ENCODE measurements around the gene DDX3X.

DDX3X gene

GRCh38 chrX:41339148-41339547 lies 5.2 kb downstream of the DDX3X start:
- POLR2A ChIA-PET: no interaction called here
- CTCF ChIA-PET: no interaction called here
- no peak for DNase-seq (ENCODE audit: extremely low spot score)
- TF ChIP-seq CTCF (IDR thresholded peaks at IDR 0.05; ENCODE audit: control extremely low read depth, extremely low read depth, low read depth, missing control alignments): no peak

- ChIA-PET POLR2A (no interaction called here), CTCF (no interaction called here)
- TF ChIP-seq CTCF (IDR thresholded peaks at IDR 0.05; ENCODE audit: control extremely low read depth, extremely low read depth, low read depth, missing control alignments): no peak
- DNase-seq (ENCODE audit: extremely low spot score): no peak
Observed at GRCh38 chrX:41344053-41344452, 10.1 kb downstream of the DDX3X start.

GRCh38 chrX:41347186-41347585 lies 13.2 kb downstream of the DDX3X start:
- no peak for TF ChIP-seq CTCF (IDR thresholded peaks at IDR 0.05; ENCODE audit: control extremely low read depth, extremely low read depth, low read depth, missing control alignments)
- POLR2A ChIA-PET: interaction anchor here (1.5 kb wide), 1 partner anchor 10 kb away, joined by 7 read pairs; no protein-coding TSS in a partner anchor
- no peak for DNase-seq (ENCODE audit: extremely low spot score)
- CTCF ChIA-PET: no interaction called here

GRCh38 chrX:41348551-41348950 lies 14.6 kb downstream of the DDX3X start:
- POLR2A ChIA-PET: no interaction called here
- CTCF ChIA-PET: no interaction called here
- DNase-seq (ENCODE audit: extremely low spot score): no peak
- TF ChIP-seq CTCF (IDR thresholded peaks at IDR 0.05; ENCODE audit: control extremely low read depth, extremely low read depth, low read depth, missing control alignments): no peak

- TF ChIP-seq CTCF (IDR thresholded peaks at IDR 0.05; ENCODE audit: control extremely low read depth, extremely low read depth, low read depth, missing control alignments): no peak
- POLR2A ChIA-PET: no interaction called here
- CTCF ChIA-PET: interaction anchor here (1.3 kb wide), 1 partner anchor 92 kb away, joined by 3 read pairs; no protein-coding TSS in a partner anchor
- no peak for DNase-seq (ENCODE audit: extremely low spot score)
Observed at GRCh38 chrX:41350150-41350975, 16.4 kb downstream of the DDX3X start.

- ChIA-PET POLR2A (no interaction called here), CTCF (interaction anchor here (1.3 kb wide), 1 partner anchor 91 kb away, joined by 3 read pairs; no protein-coding TSS in a partner anchor)
- TF ChIP-seq CTCF (IDR thresholded peaks at IDR 0.05; ENCODE audit: control extremely low read depth, extremely low read depth, low read depth, missing control alignments): no peak
- no peak for DNase-seq (ENCODE audit: extremely low spot score)
Observed at GRCh38 chrX:41350976-41351569, 17.1 kb downstream of the DDX3X start.

Data from GM10248 (cell line).